Hepatocyte (in vitro differentiated cells): ENCODE measurements around the gene FGF19. TPM values are rescaled to one million over a fixed set of nuclear protein-coding genes. Genes with fewer than 3 reads are reported as not detected.

Experiments
- DNase-seq: peaks from one replicate; pipeline ENCODE4 v3.0.0-alpha.2; 2016; ENCODE audit warnings: low spot score
- H2AFZ ChIP-seq: fragments of 200-600 bp; sonication (generic); 2 replicates; pipeline ENCODE4 v1.6.0; 2016; ENCODE audit warnings: antibody characterized with exemption, mild to moderate bottlenecking
- H3K27ac ChIP-seq: fragments of 200-600 bp; sonication (generic); 2 replicates; pipeline ENCODE4 v1.5.1; 2016; ENCODE audit warnings: mild to moderate bottlenecking
- H3K27me3 ChIP-seq: fragments of 200-600 bp; sonication (generic); 2 replicates; pipeline ENCODE4 v1.6.1; 2016
- H3K36me3 ChIP-seq: fragments of 200-600 bp; sonication (generic); replicated peaks from 2 replicates; pipeline ENCODE4 v1.5.1; 2016; ENCODE audit warnings: low read depth; ENCODE audit not compliant: insufficient read depth
- H3K4me1 ChIP-seq: fragments of 200-600 bp; sonication (generic); 2 replicates; pipeline ENCODE4 v1.5.1; 2016; ENCODE audit warnings: mild to moderate bottlenecking, moderate library complexity; ENCODE audit not compliant: insufficient read depth
- H3K4me2 ChIP-seq: fragments of 200-600 bp; sonication (generic); 2 replicates; pipeline ENCODE4 v1.6.0; 2016
- H3K4me3 ChIP-seq: fragments of 200-600 bp; sonication (generic); 2 replicates; pipeline ENCODE4 v1.5.1; 2016; ENCODE audit warnings: mild to moderate bottlenecking
- H3K79me2 ChIP-seq: fragments of 200-600 bp; sonication (generic); 2 replicates; pipeline ENCODE4 v1.6.0; 2017; ENCODE audit warnings: mild to moderate bottlenecking
- H3K9me2 ChIP-seq: fragments of 200-600 bp; sonication (generic); replicated peaks from 2 replicates; pipeline ENCODE4 v1.6.0; 2017; ENCODE audit warnings: mild to moderate bottlenecking; ENCODE audit not compliant: insufficient read depth
- H3K9me3 ChIP-seq: fragments of 200-600 bp; sonication (generic); 2 replicates; pipeline ENCODE4 v1.5.1; 2016; ENCODE audit warnings: low read depth, mild to moderate bottlenecking
- H4K20me1 ChIP-seq: fragments of 200-600 bp; sonication (generic); 2 replicates; pipeline ENCODE4 v1.6.0; 2016; ENCODE audit warnings: mild to moderate bottlenecking; ENCODE audit not compliant: insufficient read depth, poor library complexity, severe bottlenecking
- CTCF ChIP-seq: fragments of 200-600 bp; sonication (generic); IDR thresholded peaks from 2 replicates; pipeline ENCODE4 v1.5.1; 2016; ENCODE audit warnings: antibody characterized with exemption, mild to moderate bottlenecking; ENCODE audit not compliant: poor library complexity
- EZH2 ChIP-seq: fragments of 200-600 bp; sonication (generic); IDR thresholded peaks from 2 replicates; pipeline ENCODE4 v1.6.1; 2016; ENCODE audit warnings: antibody characterized with exemption, mild to moderate bottlenecking, borderline replicate concordance
- EZH2phosphoT487 ChIP-seq: fragments of 200-600 bp; sonication (generic); IDR thresholded peaks from one replicate; pipeline ENCODE4 v1.6.1; 2018; ENCODE audit warnings: antibody characterized with exemption, mild to moderate bottlenecking, low read depth, moderate library complexity; ENCODE audit not compliant: unreplicated experiment, severe bottlenecking
- WGBS: methylation state at CpG from one replicate; pipeline ENCODE4 v1.1.6; 2016; ENCODE audit warnings: low lambda C conversion rate; ENCODE audit errors: missing lambda C conversion rate; 5-methylcytosine and 5-hydroxymethylcytosine counted together
- polyA plus RNA-seq: library from polyadenylated mRNA; unstranded; fragments of >200 nt; fragmentation: Nextera tagmentation; extraction: Ambion mirVana; gene quantifications from 2 replicates; pipeline ENCODE4 v1.2.1, GENCODE V29; 2016
- total RNA-seq: library from RNA; depleted of rRNA; stranded (reverse); fragments of >200 nt; gene quantifications from 2 replicates; pipeline ENCODE4 v1.2.3, GENCODE V29; 2014

The FGF19 gene
- total and polyA plus RNA-seq, 2 experiments from 2014 or later = 1.0 TPM; not detected in 1

- no peak overlapping the region for H3K4me2 ChIP-seq
- DNase-seq = no peak
- H2AFZ ChIP-seq = no peak overlapping the region
- H3K79me2 ChIP-seq = no peaks in the 10 kb centered on the region
- no peaks in the 10 kb centered on the region for H4K20me1 ChIP-seq
- no peak overlapping the region for H3K4me3 ChIP-seq
- no peaks in the 10 kb centered on the region for H3K36me3 ChIP-seq
- 92% methylated on average over 2 of the region's 2 CpGs for WGBS
- H3K9me2 ChIP-seq = no peaks in the 10 kb centered on the region
- no peaks in the 10 kb centered on the region for H3K27me3 ChIP-seq
- no peaks in the 10 kb centered on the region for H3K4me1 ChIP-seq
- H3K9me3 ChIP-seq = no peaks in the 10 kb centered on the region
- H3K27ac ChIP-seq = no peak overlapping the region
- TF ChIP-seq EZH2phosphoT487 (no peak), CTCF (no peak), EZH2 (no peak)
Measured at GRCh38 chr11:69734367-69734766, 30.5 kb upstream of the FGF19 start.

- no peak for DNase-seq
- Histone ChIP-seq H3K4me1 (no peaks in the 10 kb centered on the region), H3K9me3 (no peaks in the 10 kb centered on the region), H4K20me1 (no peaks in the 10 kb centered on the region), H3K4me2 (no peak overlapping the region), H3K4me3 (no peak overlapping the region), H3K27ac (no peak overlapping the region), H3K79me2 (no peaks in the 10 kb centered on the region), H3K36me3 (no peaks in the 10 kb centered on the region), H3K9me2 (no peaks in the 10 kb centered on the region), H2AFZ (no peak overlapping the region), H3K27me3 (no peaks in the 10 kb centered on the region)
- WGBS = 72% methylated on average over 7 of the region's 7 CpGs
- TF ChIP-seq EZH2 (no peak), EZH2phosphoT487 (no peak), CTCF (no peak)
Measured at GRCh38 chr11:69732910-69733309, 29.1 kb upstream of the FGF19 start.

- Histone ChIP-seq H3K27me3 (no peaks in the 10 kb centered on the region), H3K9me3 (no peaks in the 10 kb centered on the region), H3K4me3 (no peak overlapping the region), H3K9me2 (no peaks in the 10 kb centered on the region), H3K4me2 (no peak overlapping the region), H2AFZ (no peak overlapping the region), H4K20me1 (no peaks in the 10 kb centered on the region), H3K27ac (no peak overlapping the region), H3K4me1 (no peaks in the 10 kb centered on the region), H3K36me3 (no peaks in the 10 kb centered on the region), H3K79me2 (no peaks in the 10 kb centered on the region)
- no peak for TF ChIP-seq EZH2
- no peak for TF ChIP-seq EZH2phosphoT487
- no peak for TF ChIP-seq CTCF
- 89% methylated on average over 11 of the region's 11 CpGs for WGBS
- no peak for DNase-seq
Measured at GRCh38 chr11:69731110-69731509, 27.3 kb upstream of the FGF19 start.

GRCh38 chr11:69730500-69730899, 26.7 kb upstream of the FGF19 start:
- no peak for DNase-seq
- 86% methylated on average over 5 of the region's 8 CpGs for WGBS
- Histone ChIP-seq H3K27me3 (no peaks in the 10 kb centered on the region), H4K20me1 (no peaks in the 10 kb centered on the region), H3K4me2 (no peak overlapping the region), H3K9me2 (no peaks in the 10 kb centered on the region), H3K27ac (no peak overlapping the region), H3K4me3 (no peak overlapping the region), H3K4me1 (no peaks in the 10 kb centered on the region), H3K9me3 (no peaks in the 10 kb centered on the region), H3K36me3 (no peaks in the 10 kb centered on the region), H2AFZ (no peak overlapping the region), H3K79me2 (no peaks in the 10 kb centered on the region)
- TF ChIP-seq EZH2 = no peak
- TF ChIP-seq EZH2phosphoT487 = no peak
- no peak for TF ChIP-seq CTCF
